RCC 7860 (cell line): ENCODE measurements around the gene PTPRN2.

ENCODE experiments used
- DNase-seq: peaks from one replicate; pipeline ENCODE4 v3.0.0-alpha.2; 2015; ENCODE audit warnings: low spot score
- FAIRE-seq: peaks from 2 replicates; lab custom pipeline; 2012; peaks lifted over from hg19 to GRCh38; lab: Jason Lieb, UNC

The PTPRN2 gene

DNA sequence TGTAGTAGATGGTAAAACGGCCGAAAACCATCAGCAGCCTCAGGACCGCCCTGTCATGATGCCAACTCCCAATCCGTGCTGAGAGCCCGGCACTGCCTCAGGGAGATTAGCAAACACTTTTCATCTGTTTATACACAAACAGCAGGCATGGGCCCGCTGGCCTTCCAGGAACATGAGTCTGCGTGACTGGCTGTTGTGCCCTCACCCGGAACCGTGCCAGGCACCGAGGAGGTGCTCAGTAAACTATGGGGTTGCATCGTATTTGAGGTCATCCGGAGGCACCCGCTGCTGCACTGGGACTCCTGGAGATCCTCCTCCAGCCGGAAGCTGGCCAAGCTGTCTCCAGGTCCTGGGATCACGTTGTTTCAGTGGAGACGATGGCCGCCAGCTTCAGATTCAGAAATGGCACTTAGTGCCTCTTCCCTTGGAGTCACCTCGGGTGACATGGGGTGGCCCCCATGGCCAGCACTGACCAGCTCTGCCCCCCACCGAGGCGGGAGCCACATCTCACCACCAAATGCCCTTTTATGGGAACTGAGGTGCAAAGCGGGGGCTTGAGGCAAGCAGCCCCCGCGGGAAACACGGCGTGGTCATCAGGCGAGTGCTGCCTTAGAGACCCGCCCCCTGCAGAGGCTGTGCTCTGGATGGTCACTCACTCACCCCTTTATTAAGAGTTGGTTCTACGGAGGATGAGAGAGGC is 585.9 kb downstream of the PTPRN2 start:
- FAIRE-seq (no peak), DNase-seq (no peak)

DNA sequence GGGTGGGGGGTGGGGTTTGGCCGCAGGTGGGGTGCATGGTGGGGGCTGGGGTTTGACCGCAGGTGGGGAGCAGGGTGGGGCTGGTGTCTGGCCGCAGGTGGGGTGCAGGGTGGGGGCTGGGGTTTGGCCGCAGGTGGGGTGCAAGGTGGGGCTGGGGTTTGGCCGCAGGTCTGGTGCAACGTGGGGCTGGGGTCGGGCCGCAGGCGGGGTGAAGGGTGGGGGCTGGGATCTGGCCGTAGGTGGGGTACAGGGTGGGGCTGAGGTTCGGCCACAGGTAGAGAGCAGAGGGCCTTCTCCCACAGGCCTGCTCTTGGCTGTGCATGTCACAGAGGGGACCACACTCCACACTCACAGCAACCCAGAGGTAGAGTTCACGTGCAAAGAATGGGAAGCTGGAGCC is 586.6 kb downstream of the PTPRN2 start:
- FAIRE-seq = no peak

DNA sequence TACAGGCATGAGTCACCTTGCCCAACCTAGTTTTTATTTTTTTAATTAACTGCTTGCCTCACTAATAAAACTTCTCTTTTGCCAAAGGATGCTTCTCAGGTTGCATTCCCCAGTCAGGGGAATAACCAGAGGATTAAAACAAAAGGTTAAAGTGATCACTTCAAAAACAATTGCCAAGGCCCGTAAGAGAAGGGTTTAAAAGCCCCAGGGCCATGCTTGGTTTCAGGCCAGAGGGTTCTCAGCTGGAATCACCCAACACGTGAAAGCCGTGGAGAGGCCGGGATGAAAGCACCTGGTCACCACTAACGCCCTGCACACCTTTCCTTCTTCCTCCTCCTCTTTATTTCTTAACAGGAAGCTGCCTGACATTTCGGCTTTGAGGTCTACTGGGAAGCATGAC is 587.5 kb downstream of the PTPRN2 start:
- DNase-seq (no peak), FAIRE-seq (no peak)

More for the DNA sequence above, 586.6 kb downstream of the PTPRN2 start:
- DNase-seq = no peak

DNA sequence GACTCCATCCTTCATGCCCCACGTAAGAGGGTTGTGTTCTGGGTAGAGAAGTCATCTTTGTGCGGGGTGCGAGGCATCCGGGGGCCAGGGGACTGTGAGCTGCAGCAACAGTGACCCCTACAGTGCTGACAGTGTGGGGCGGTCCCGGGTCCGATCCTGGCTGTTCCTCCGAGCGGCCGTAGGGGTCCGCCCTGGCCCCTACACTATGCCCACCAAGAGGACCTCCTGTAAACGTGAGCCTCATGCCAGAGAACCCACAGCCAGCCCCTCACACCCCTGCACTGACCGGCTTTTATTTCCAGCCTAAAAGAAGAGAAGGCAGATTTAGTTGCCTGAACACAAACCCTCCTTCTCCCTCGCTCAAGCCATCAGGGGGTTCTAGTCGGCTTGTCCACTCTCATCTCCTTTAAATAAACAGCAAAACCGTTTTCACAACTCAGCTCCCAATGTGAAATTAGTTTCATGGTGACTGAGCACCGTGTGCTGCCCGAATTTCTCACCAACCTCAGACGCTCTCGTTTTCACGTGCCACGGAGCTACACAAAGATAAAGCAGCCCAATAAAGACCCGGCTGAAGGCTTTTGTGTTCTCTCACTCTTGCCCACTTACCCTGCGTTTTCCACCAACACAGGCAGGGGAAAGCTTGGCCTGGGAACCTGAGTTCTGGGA is 588.6 kb downstream of the PTPRN2 start:
- no peak for FAIRE-seq
- no peak for DNase-seq

DNA sequence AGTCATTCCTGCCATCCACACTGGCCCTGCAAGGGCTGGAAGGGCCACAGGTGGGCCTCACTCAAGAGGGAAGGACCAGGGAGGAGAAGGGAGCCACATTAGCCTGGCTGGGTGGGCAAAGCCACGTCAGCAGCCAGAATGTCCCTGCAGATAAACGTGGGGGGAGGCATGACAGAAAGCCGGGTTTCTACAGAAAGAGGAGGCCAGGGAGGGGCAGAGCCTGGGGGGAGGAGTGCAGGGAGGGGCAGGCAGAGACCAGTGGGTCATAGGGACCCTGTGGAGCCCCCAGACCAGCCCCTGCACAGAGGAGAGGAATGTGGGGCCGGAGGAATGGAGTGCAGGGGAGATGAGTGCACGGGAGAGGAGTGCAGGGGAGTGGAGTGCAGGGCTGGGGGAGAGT is 590.2 kb downstream of the PTPRN2 start:
- DNase-seq = no peak
- FAIRE-seq = no peak

DNA sequence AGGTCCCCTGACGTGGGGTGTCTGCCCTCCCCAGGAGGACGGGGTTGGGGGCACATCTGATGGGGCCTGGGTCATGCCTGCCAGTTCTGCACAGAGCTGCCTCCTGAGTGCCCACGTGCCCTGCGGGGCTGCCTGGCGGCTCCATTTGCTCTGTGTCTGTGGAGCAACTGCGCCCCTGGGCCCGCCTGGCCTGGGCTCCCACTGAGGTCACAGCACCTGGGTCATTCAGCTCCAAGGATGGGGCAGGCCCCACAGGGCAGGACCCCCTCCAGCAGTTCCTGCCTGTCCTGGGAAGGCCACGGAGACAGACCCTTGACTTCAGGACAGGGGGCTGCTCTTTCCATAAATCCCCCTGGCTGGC is 590.6 kb downstream of the PTPRN2 start:
- FAIRE-seq (no peak), DNase-seq (no peak)

DNA sequence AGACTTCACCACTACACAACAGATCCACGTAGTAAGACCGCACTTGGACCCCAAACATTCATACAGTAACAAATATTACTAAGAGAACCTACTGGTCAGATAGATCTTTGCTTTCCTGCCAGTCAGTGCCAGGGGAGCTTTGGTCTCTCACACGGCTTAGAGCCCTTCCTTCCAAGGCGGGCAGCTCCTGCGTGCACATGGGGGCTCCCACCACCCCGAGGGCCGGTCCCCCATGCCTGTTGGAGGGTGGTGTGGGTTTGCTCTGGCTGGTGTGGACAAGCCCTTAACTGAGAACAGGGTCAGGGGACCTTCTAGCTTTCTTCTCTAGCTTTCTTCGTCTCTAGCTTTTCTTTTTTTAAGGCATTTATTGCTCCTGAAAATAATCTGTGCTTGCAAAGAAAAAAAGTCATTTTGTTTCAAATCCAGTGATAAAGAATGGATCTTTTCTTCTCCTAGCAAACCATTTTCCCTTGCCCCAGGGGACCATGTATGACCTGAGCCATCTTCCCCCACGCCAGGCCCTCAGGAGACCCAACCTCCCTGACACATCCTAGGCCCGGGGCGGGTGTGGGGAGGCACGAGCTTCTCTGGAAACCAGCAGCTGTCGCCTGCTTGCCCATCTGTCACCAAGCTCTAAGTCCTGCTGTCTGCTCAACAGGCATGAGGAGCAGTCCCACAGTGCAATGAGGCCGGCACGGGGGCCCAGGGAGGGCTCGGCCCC is 591.1 kb downstream of the PTPRN2 start:
- DNase-seq (no peak), FAIRE-seq (no peak)

DNA sequence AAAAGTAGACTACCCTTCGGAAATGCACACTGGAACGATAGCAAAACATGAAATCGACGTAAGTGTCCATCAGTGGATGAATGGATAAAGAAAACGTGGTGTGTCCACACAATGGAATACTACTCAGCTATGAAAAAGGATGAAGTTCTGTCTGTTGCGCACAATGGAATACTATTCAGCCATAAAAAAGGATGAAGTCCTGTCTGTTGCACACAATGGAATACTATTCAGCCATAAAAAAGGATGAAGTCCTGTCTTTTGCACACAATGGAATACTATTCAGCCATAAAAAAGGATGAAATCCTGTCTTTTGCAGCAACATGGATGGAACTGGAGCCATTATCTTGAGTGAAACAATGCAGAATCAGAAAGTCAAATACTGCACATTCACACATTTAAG is 591.8 kb downstream of the PTPRN2 start:
- DNase-seq (no peak), FAIRE-seq (no peak)

DNA sequence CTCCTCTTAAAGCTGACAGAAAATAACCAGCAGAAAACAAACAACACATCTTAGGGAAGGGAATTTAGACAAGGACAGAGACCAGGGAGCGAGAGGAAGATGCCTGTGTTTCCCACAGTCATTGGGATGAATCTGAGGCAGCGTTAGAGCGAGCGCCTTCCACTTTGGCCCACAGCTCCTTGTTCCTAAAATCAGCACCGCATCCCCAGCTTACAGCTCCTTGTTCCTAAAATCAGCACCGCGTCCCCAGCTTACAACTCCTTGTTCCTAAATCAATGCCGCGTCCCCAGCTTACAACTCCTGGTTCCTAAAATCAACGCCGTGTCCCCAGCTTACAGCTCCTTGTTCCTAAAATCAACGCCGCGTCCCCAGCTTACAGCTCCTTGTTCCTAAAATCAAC is 593.3 kb downstream of the PTPRN2 start:
- DNase-seq (no peak), FAIRE-seq (no peak)

DNA sequence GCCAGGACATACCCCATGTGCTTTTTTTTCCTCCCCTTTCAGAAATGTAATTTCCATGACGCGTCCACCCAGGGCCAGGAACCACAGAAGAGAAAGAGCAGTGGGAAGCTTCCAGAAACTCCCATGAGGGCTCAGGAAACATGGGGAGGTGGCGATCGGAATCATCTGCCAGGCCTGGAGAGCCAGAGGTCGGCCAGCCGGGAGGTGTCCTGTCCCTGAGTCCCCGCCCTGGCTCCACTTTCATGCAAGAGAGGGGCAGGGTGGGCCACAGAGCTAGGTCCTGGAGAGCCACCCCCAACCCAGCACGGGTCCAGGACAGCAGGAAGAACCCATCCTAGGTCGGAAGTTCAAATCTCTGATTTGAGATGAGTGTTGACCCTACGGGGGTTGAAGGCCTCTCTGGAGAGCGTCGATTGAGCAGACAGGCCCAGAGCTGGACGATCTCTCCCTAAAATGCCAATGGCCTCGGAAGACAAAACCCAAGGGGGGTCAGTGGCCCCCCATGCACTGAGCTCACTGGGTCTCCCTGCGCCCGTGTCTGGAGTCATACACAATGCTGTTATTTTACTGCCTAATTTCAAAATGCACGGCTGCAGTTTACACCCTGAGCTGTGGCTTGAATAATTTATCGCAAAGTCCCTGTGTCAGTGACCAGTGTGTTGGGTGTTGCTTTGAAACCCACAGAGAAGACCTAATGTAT is 594.1 kb downstream of the PTPRN2 start:
- DNase-seq (no peak), FAIRE-seq (no peak)

DNA sequence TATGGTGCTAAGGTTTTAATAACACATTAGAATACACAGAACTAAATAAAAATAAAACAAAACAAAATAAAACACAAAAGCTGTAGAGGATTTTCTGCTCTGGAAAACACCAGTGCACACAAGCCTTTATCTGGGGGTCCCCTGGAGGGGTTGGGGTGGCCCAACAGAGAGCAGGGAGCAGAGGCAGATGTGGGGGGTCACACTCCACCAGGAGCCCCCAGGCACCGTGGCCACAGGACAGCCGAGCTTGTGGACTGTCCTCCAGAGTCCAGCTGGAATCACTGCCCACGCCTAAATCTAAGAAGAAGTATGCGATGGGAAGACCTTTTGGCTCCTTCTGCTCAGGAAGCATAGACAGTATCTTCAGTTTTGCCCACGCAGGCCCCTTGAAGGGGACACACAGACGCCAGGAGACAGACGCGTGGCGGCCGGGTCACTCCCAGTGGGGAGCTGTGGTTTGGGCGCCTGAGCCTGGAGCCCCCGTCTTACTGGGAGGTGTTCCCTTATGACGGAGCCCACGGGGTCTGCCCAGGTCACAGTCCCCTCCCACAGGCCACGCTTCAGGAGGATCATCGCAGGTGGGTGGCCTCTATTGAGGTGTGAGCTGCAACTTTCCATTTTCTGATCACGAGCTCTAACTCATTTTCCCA is 595.0 kb downstream of the PTPRN2 start:
- DNase-seq = no peak
- FAIRE-seq = no peak

DNA sequence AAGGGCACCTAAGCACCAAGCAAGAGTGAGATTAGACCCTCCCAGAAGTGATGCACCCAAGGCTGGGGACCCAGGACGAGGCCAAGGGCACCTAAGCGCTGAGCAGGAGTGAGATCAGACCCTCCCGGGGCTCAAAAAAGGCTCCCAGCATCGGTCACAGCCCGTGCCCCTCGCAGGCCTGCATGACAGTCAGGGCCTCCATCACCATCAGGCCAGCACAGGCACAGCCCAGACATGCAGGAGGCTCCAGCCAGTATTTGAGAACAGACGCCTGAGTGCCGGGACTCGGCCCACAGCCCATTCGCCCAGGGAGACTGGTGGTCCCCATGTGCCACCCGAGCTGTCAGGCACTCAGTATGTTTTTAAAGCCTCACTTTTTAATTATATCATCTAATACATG is 595.9 kb downstream of the PTPRN2 start:
- DNase-seq (no peak), FAIRE-seq (no peak)

DNA sequence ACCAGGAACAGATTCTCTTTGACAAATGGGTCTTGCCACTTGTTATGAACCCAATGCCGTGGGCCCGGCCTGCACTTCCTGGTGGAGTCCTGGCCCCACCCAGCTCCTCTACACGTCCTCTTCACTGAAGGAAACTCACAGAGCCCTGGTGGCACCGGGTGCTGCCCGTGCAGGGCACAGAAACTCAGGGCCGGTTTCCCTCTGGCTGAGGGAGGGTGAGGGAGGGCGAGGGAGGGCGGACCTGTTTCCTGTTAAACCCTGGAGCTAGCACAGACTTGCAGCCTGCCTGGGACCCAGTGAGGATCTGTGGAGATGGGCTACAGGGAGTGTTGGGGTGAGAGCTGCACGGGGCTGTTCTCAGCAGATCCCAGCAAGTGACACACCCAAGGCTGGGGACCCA is 596.3 kb downstream of the PTPRN2 start:
- DNase-seq (no peak), FAIRE-seq (no peak)

DNA sequence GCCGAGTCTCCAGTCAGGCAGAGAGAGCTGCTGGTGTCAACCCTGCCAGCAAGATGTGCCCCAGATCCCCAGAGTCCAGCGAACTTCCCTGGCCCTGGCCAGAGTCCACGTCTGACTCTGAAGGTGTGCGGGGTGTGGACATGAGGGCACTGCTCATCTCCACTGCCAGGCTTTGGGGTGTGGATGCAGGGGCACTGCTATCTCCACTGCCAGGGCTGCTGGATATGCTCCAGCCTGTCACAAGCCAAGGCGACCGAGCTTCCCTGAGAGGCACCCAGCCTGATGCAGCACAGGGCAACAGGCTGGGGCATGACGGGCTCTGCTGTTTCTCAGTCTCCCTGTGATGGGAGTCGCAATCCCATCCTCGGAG is 596.8 kb downstream of the PTPRN2 start:
- FAIRE-seq = no peak

DNA sequence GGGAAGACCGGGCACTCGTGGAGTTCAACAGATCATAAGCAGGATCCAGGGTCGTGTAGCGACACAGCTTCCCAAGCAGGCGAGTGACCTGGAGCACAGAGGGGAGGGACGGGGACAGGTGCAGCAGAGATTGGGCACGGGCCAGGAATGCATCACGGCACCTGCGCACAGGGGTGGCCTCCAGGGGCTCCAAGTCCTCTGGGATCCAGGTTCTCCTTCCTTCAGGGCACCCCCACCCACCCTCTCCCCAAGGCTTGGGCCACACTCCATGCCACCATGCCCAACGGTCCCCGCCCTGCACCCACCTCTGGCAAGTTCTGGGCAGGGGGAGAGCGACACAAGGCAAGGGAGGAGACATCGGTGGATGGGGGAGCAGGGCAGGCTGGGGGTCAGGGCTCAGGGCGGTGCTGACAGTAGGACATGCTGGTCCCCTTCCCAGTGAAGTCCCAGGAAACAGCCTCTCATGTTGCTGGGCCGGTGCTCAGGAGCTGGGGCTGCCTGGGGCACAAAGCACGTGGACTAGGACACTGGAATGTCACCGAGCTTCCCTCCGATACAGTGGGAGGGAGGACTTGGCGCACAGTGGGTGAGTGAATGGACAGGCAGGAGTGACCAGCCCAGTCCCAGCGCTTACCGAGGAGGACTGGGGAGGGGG is 597.3 kb downstream of the PTPRN2 start:
- DNase-seq = no peak
- FAIRE-seq = no peak

More for the DNA sequence above, 596.8 kb downstream of the PTPRN2 start:
- no peak for DNase-seq

DNA sequence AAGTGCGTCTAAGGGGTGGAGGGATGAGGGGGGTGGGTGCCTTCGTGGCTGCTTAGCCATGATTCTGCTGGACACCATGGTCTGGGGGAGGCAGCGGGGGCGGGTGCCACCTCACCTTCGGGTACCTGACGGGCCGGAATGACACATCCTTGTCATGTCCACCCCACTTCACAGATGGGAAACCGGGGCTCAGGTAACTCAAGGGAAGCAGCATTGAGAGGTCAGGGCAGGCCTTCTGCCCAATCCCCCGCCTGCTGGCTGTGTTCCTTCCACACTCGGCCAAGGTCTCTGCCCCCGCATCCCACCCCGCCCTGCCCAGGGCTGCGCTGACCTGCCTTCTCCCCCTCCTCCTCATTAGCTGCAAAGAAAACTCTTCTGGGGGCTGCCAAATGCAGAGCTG is 598.0 kb downstream of the PTPRN2 start:
- FAIRE-seq (no peak), DNase-seq (no peak)

DNA sequence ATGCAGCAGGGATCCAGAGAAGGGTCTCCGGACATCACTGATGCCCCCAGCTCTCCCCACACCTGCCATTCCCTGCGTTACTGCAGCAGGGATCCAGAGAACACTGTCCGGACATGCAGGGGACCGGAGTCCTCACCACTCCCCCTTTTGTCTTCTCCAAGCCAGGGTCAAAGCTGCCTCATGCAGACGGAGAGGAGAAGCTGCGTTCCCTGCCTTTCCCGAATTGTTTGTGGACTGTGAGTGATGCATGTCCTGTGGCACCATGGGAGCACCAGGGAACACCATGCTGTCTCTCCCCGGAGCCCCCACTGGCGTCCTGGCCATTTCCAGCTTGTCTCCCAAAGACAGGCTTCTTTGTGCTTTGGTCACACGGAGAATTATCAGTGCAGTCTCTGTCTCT is 599.7 kb downstream of the PTPRN2 start:
- no peak for DNase-seq
- FAIRE-seq = no peak

DNA sequence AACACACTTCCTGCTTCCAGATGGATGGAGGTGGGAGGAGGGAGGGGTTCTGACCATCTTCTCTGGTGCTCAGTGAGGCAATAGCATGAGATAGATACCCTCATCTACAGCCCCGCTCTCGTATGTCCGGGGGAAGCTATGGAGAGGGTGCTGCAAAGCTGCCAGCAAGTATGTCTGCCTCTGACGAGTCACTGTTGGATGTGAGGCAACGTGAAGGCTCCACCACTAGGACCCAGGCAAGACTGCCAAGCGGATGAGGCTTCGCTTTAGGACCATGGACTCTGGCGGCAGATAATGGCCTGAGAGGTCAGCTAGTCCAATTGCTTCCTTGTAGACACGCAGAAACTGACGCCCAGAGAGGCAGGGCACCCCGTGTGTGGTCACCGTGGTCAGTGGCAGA is 601.6 kb downstream of the PTPRN2 start:
- FAIRE-seq (no peak), DNase-seq (no peak)

DNA sequence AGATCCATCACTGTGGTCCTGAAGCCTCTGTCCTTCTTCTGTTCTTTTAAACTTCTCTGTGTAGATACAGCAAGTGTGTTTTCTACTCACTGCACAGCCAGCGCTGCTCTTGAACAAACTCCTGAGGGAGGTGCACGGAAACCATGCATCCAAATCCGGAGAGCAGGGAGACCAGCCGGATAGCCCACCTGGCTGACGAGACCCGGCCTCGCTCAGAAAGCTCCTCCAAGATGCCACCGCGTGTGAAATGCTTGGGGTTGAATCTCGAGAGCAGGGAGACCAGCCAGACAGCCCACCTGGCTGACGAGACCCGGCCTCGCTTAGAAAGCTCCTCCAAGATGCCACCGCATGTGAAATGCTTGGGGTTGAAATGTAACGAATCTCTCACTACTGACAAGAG is 602.0 kb downstream of the PTPRN2 start:
- FAIRE-seq (no peak), DNase-seq (no peak)

DNA sequence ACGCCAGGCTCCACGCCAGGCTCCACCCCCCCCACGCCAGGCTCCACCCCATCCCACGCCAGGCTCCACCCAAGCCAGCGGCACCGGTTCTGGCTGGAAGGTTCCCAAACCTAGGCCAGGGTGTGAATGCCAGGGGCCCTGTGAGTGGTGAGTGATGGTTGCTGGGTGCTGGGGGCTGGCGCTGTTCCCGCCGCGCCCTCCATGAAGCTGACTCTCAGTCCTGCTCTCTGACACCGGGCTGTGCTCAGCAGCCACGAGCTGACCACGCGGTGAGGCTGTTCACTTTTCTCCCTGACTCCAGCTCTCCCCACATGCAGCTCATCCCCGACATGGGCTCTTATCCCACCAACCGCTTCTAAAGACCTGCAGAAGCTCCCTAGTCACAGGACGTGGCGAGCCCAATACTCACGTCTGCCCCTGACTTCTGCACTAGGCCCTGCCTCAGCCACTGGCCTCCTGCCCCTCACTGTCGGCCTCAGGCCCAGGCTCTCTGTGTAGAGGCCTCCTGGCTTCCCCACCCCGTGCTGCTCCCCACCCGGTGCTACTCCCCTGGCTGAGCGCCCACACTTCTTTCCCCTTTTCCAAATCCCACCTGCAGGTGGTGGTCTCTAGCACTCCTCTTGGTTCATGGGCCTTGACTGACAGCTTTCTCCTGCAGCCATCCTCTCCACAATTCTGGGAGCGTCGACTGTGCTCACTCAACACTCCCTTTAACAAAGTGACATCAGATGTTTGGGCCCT is 603.0 kb downstream of the PTPRN2 start:
- no peak for FAIRE-seq
- no peak for DNase-seq
